ENCODE measurements around the gene RRP9. TPM values are rescaled to one million over a fixed set of nuclear protein-coding genes. Genes with fewer than 3 reads are reported as not detected.

Gene RRP9
- total and polyA plus RNA-seq, 2 donors (not counting 3 experiments of a cell fraction or from before 2014, with no cell fraction given), result 26.0 to 30.1 TPM

DNA sequence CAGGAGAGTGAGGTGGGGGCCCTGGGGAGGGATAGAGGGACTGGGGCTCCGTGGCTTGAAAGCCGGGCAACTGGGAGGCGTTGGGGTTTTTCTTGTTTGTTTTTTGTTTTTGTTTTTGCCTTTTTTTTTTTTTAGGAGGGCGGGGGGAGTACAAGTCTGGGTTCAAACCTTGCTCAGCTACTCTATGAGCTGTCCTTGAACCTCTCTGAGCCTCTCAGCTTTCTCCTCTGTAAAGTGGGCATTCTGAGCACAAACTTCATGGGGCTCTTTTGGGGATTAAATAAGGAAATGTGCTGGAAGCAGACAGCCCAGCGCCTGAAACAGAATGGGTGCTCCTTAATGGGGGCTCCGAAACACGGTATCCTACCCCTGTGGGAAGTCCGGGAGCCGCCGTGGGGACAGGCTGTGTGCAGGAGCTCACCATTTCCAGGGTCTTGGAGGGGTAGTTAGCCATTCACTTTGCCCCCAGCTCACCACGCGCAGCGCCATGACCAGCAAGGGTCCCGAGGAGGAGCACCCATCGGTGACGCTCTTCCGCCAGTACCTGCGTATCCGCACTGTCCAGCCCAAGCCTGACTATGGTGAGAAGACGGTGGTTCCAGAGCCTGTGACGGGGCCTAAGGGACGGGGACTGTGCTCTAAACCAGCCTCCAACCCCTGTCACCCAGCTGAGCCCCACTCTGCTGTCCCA, 42.0 kb upstream of the RRP9 start:
- BruUV-seq (replicated peaks), result TSS peak; percentile 73
- Histone ChIP-seq H3K9me3 (replicated peaks; ENCODE audit: control insufficient read depth, insufficient read depth, low read length) (no peaks in the 10 kb centered on the region), H3K27me3 (ENCODE audit: control insufficient read depth in 2 of 2, insufficient read depth in 2 of 2, low read length in 2 of 2) (no peaks in the 10 kb centered on the region), H3K27ac (ENCODE audit: insufficient read depth, low read depth, low read length) (peak overlapping the region; percentile 39), H3K9me1 (replicated peaks; ENCODE audit: control insufficient read depth, extremely low read depth, insufficient read depth, low read length) (no peaks in the 10 kb centered on the region), H3K4me3 (replicated peaks in 1 of 3; ENCODE audit: insufficient read depth in 1 of 3, low read depth in 1 of 3, low read length in 3 of 3) (peak overlapping the region; percentile 28 to 48 (median 39)), H3K4me1 (ENCODE audit: control insufficient read depth, extremely low read depth, insufficient read depth, low read length) (peaks cover 14% of the 10 kb centered on the region), H2AFZ (ENCODE audit: low read depth, low read length) (peak overlapping the region; percentile 8), H3K4me2 (ENCODE audit: insufficient read depth, low read length) (peak overlapping the region; percentile 12), H3K79me2 (ENCODE audit: control insufficient read depth, insufficient read depth, low read length) (no peaks in the 10 kb centered on the region), H3K9ac (replicated peaks; ENCODE audit: extremely low read depth, insufficient read depth, low read length) (peak overlapping the region; percentile 53), H3K36me3 (ENCODE audit: control insufficient read depth in 2 of 2, extremely low read depth in 1 of 2, insufficient read depth in 2 of 2, low read length in 2 of 2) (no peaks in the 10 kb centered on the region), H4K20me1 (replicated peaks; ENCODE audit: control insufficient read depth, extremely low read depth, insufficient read depth, low read length) (no peaks in the 10 kb centered on the region)
- FAIRE-seq, result no peak
- DNase-seq (ENCODE audit: low read depth, low spot score), result no peak
- CTCF ChIA-PET, result interaction anchor here (1.1 to 3.0 kb wide), 7 partner anchors 10 to 73 kb away, joined by 3 to 37 read pairs (median 7); partner anchors contain the start of genes ABHD14A, ABHD14B, DUSP7 and PCBP4
- dilution Hi-C loops (cut with MboI; ENCODE audit: extremely low pct_ligation_motif_present, low sequenced_read_pairs) (no loop called here), intact Hi-C loops (cut with micrococcal nuclease) (loop anchor here (1.0 to 2.0 kb wide), 3 partner anchors 8 to 41 kb away; partner anchors contain the start of genes ABHD14A, PARP3 and RPL29)
- TF ChIP-seq GATA2 (IDR thresholded peaks at IDR 0.05; ENCODE audit: insufficient read depth, insufficient read length, low read depth, low read length) (no peak), POLR2AphosphoS5 (IDR thresholded peaks at IDR 0.05; ENCODE audit: insufficient read depth, low read depth, low read length) (no peak), JUN (IDR thresholded peaks at IDR 0.05; ENCODE audit: borderline replicate concordance, insufficient read depth, insufficient read length, low read depth) (no peak), MYC (IDR thresholded peaks at IDR 0.05; ENCODE audit: low read depth, low read length) (no peak), FOS (IDR thresholded peaks at IDR 0.05; ENCODE audit: borderline replicate concordance, insufficient read depth, low read length) (no peak)
- POLR2A ChIA-PET, result interaction anchor here (0.6 to 1.9 kb wide), 3 partner anchors 9 to 15 kb away, joined by 3 to 15 read pairs (median 3); partner anchors contain the start of gene RPL29

All from endothelial cell of umbilical vein (primary cell).